Liver (tissue), 9 donors: ENCODE measurements around the gene GRB14. TPM values are rescaled to one million over a fixed set of nuclear protein-coding genes. Genes with fewer than 3 reads are reported as not detected.

Source experiments
- DNase-seq: peaks from one replicate; pipeline ENCODE4 v3.0.0-alpha.2; 2017; ENCODE audit warnings: low spot score
- H3K27ac ChIP-seq, 2 donors: one replicate each; pipeline ENCODE4 v1.7.0; 2013; ENCODE audit warnings: inconsistent platforms in 2 of 2, low read length in 2 of 2, control low read depth in 1 of 2, low read depth in 1 of 2, mild to moderate bottlenecking in 1 of 2
- H3K27me3 ChIP-seq, 4 donors: one replicate each; pipeline versions ENCODE4 v1.6.1 to v1.7.0; 2013; ENCODE audit warnings: low read length in 3 of 4, inconsistent platforms in 1 of 4, mild to moderate bottlenecking in 1 of 4, moderate library complexity in 1 of 4; ENCODE audit not compliant: control insufficient read depth in 4 of 4, insufficient read depth in 4 of 4
- H3K36me3 ChIP-seq, 4 donors: one replicate each; pipeline versions ENCODE4 v1.6.1 to v1.7.0; 2013; ENCODE audit warnings: low read length in 3 of 4, mild to moderate bottlenecking in 3 of 4, low read depth in 1 of 4, moderate library complexity in 1 of 4; ENCODE audit not compliant: control insufficient read depth in 4 of 4, insufficient read depth in 3 of 4
- H3K4me1 ChIP-seq, 4 donors: one replicate each; pipeline versions ENCODE4 v1.6.1 to v1.7.0; 2013; ENCODE audit warnings: low read length in 3 of 4, mild to moderate bottlenecking in 3 of 4, moderate library complexity in 1 of 4; ENCODE audit not compliant: control insufficient read depth in 4 of 4, insufficient read depth in 4 of 4
- H3K4me3 ChIP-seq, 3 donors: one replicate each; pipeline versions ENCODE4 v1.6.1 to v1.7.0; 2013; ENCODE audit warnings: low read length in 3 of 3, control low read depth in 1 of 3, low read depth in 1 of 3, mild to moderate bottlenecking in 1 of 3
- H3K9ac ChIP-seq, 2 donors: one replicate each; pipeline ENCODE4 v1.7.0; 2013; ENCODE audit warnings: low read length in 2 of 2, mild to moderate bottlenecking in 2 of 2, moderate library complexity in 2 of 2, control low read depth in 1 of 2, low read depth in 1 of 2
- H3K9me3 ChIP-seq, 4 donors: one replicate each; pipeline versions ENCODE4 v1.6.1 to v1.7.0; 2013; ENCODE audit warnings: low read length in 3 of 4; ENCODE audit not compliant: control insufficient read depth in 4 of 4
- ATF3 ChIP-seq: IDR thresholded peaks from 2 replicates; pipeline ENCODE4 v1.6.1; 2016; ENCODE audit warnings: antibody characterized with exemption
- CTCF ChIP-seq: fragments of 150-350 bp; IDR thresholded peaks from 2 replicates; pipeline ENCODE4 v1.5.1; 2017; ENCODE audit warnings: improper control_type of control experiment, low read depth, low read length; ENCODE audit not compliant: missing input control
- EGR1 ChIP-seq, 2 donors: IDR thresholded peaks; 2 replicates each; pipeline ENCODE4 v1.6.1; 2016 to 2018; ENCODE audit warnings: antibody characterized with exemption in 2 of 2, low read depth in 2 of 2
- FOXA1 ChIP-seq: IDR thresholded peaks from 2 replicates; pipeline ENCODE4 v1.6.1; 2016; ENCODE audit warnings: antibody characterized with exemption
- FOXA2 ChIP-seq: IDR thresholded peaks from 2 replicates; pipeline ENCODE4 v1.6.1; 2016; ENCODE audit warnings: antibody characterized with exemption
- GABPA ChIP-seq, 2 donors: IDR thresholded peaks in 1 of 2; conservative IDR thresholded peaks in 1 of 2; 2 replicates each; pipeline ENCODE4 v1.6.1; 2016; ENCODE audit warnings: antibody characterized with exemption in 2 of 2, mild to moderate bottlenecking in 1 of 2, moderate library complexity in 1 of 2
- HNF4A ChIP-seq, 2 donors: conservative IDR thresholded peaks; 2 replicates each; pipeline ENCODE4 v1.6.1; 2016; ENCODE audit warnings: antibody characterized with exemption in 2 of 2, mild to moderate bottlenecking in 2 of 2
- HNF4G ChIP-seq: IDR thresholded peaks from 2 replicates; pipeline ENCODE4 v1.6.1; 2016; ENCODE audit warnings: antibody characterized with exemption
- JUND ChIP-seq, 2 donors: IDR thresholded peaks; 2 replicates each; pipeline ENCODE4 v1.6.1; 2016; ENCODE audit warnings: antibody characterized with exemption in 2 of 2
- MAX ChIP-seq: IDR thresholded peaks from 2 replicates; pipeline ENCODE4 v1.6.1; 2016; ENCODE audit warnings: antibody characterized with exemption
- NR2F2 ChIP-seq: IDR thresholded peaks from 2 replicates; pipeline ENCODE4 v1.6.1; 2016; ENCODE audit warnings: antibody characterized with exemption
- RAD21 ChIP-seq, 2 donors: IDR thresholded peaks; 2 replicates each; pipeline ENCODE4 v1.6.1; 2016; ENCODE audit warnings: antibody characterized with exemption in 2 of 2, mild to moderate bottlenecking in 2 of 2
- REST ChIP-seq: IDR thresholded peaks from 2 replicates; pipeline ENCODE4 v1.6.1; 2016; ENCODE audit warnings: antibody characterized with exemption, mild to moderate bottlenecking
- RXRA ChIP-seq, 2 donors: IDR thresholded peaks; 2 replicates each; pipeline ENCODE4 v1.6.1; 2017 to 2018; ENCODE audit warnings: antibody characterized with exemption in 2 of 2, mild to moderate bottlenecking in 1 of 2
- SP1 ChIP-seq: IDR thresholded peaks from 2 replicates; pipeline ENCODE4 v1.6.1; 2018; ENCODE audit warnings: antibody characterized with exemption, mild to moderate bottlenecking
- TAF1 ChIP-seq: conservative IDR thresholded peaks from 2 replicates; pipeline ENCODE4 v1.6.1; 2016; ENCODE audit warnings: antibody characterized with exemption, mild to moderate bottlenecking
- YY1 ChIP-seq: IDR thresholded peaks from 2 replicates; pipeline ENCODE4 v1.6.1; 2016; ENCODE audit warnings: antibody characterized with exemption, mild to moderate bottlenecking
- ZBTB33 ChIP-seq: IDR thresholded peaks from 2 replicates; pipeline ENCODE4 v1.6.1; 2016; ENCODE audit warnings: antibody characterized with exemption
- WGBS: extraction: QIAGEN DNeasy Blood & Tissue Kit; methylation state at CpG from one replicate; pipeline ENCODE4 v1.1.7; 2013; 5-methylcytosine and 5-hydroxymethylcytosine counted together
- polyA plus RNA-seq, 2 donors: library from polyadenylated mRNA; stranded (reverse) in 1 of 2; unstranded in 1 of 2; fragments of 200-250 nt in 1 of 2; fragments of >200 nt in 1 of 2; fragmentation: Nextera tagmentation in 1 of 2; extraction: Ambion mirVana in 1 of 2; gene quantifications; one replicate each; pipeline versions ENCODE4 v1.2.1 to v1.2.3, GENCODE V29; 2013 to 2015
- total RNA-seq, 2 donors: library from RNA; depleted of rRNA; stranded (reverse); fragments of >200 nt; gene quantifications; one replicate each; pipeline ENCODE4 v1.2.3, GENCODE V29; 2014
- donor health status: healthy.
- donor health status: healthy.
- donor health status: healthy.
- donor health status: healthy.
- donor health status: healthy.

Gene GRB14
- total and polyA plus RNA-seq, 4 donors = 1.0 to 119 (median 33.0) TPM

GRCh38 chr2:164485541-164485940 lies 135.7 kb downstream of the GRB14 start:
- 31% methylated on average over 1 of the region's 1 CpG for WGBS
- no peak overlapping the region for H3K4me3 ChIP-seq
- no peaks in the 10 kb centered on the region for H3K9me3 ChIP-seq
- TF ChIP-seq RXRA (IDR thresholded peaks at IDR 0.05) = no peak
- TF ChIP-seq ATF3 = no peak
- no peak for TF ChIP-seq GABPA (IDR thresholded peaks at IDR 0.05 in 1 of 2, conservative IDR thresholded peaks at IDR 0.05 in 1 of 2)
- TF ChIP-seq JUND (IDR thresholded peaks at IDR 0.05) = no peak
- no peak for TF ChIP-seq REST
- TF ChIP-seq CTCF = no peak
- TF ChIP-seq HNF4G = no peak
- TF ChIP-seq SP1 = no peak
- no peak for TF ChIP-seq NR2F2
- no peak for TF ChIP-seq HNF4A (conservative IDR thresholded peaks at IDR 0.05)
- no peak for TF ChIP-seq EGR1 (IDR thresholded peaks at IDR 0.05; ENCODE audit: low read depth in 2 of 2)
- no peak for TF ChIP-seq YY1
- TF ChIP-seq RAD21 (IDR thresholded peaks at IDR 0.05) = no peak
- no peak for TF ChIP-seq ZBTB33
- TF ChIP-seq TAF1 = no peak
- TF ChIP-seq FOXA1 = no peak
- no peak for TF ChIP-seq FOXA2
- TF ChIP-seq MAX = no peak
- no peaks in the 10 kb centered on the region for H3K27me3 ChIP-seq
- no peak overlapping the region for H3K9ac ChIP-seq
- H3K4me1 ChIP-seq = no peaks in the 10 kb centered on the region
- DNase-seq = no peak
- peaks cover 0 to 2% (median 0%) of the 10 kb centered on the region in 4 donors for H3K36me3 ChIP-seq
- H3K27ac ChIP-seq = no peak overlapping the region
